ENCODE results near the gene POF1B.

Gene POF1B

GRCh38 chrX:85243155-85243554, 136.3 kb downstream of the POF1B start:
- no peak for DNase-seq
